A673 (cell line): ENCODE data around the gene SUSD6. TPM values are rescaled to one million over a fixed set of nuclear protein-coding genes. Genes with fewer than 3 reads are reported as not detected.

Experiments
- BruUV-seq: library from RNA; stranded (reverse); fragments of 400-500 nt; replicated peaks from 2 replicates; lab custom pipeline; 2021; lab: Mats Ljungman, UMichigan
- CTCF ChIA-PET: fragments of 300-600 bp; sonication (Branson Sonifier 250); formaldehyde crosslinking; loops from one replicate; lab custom pipeline; 2022; ENCODE audit warnings: antibody characterized with exemption; lab: Charles Lee
- POLR2A ChIA-PET: fragments of 300-600 bp; sonication (Branson Sonifier 250); formaldehyde crosslinking; loops from one replicate; lab custom pipeline; 2022; ENCODE audit warnings: antibody characterized with exemption; ENCODE audit not compliant: low non-redundant PET; lab: Charles Lee
- DNase-seq: peaks from one replicate; pipeline ENCODE4 v3.0.0-alpha.2; 2015; ENCODE audit warnings: low spot score
- H3K27ac ChIP-seq: fragments of 200-600 bp; sonication (generic); 2 replicates; pipeline ENCODE4 v1.5.1; 2016; ENCODE audit warnings: mixed run types, low read depth, mild to moderate bottlenecking, mixed read lengths, antibody characterized with exemption, low read length; ENCODE audit not compliant: poor library complexity, severe bottlenecking
- H3K27me3 ChIP-seq: fragments of 200-600 bp; sonication (generic); replicated peaks from 2 replicates; pipeline ENCODE4 v1.6.1; 2017; ENCODE audit warnings: mixed run types, low read depth, mild to moderate bottlenecking, mixed read lengths, antibody characterized with exemption, low read length; ENCODE audit not compliant: insufficient read depth, poor library complexity
- H3K36me3 ChIP-seq: fragments of 200-600 bp; sonication (generic); 2 replicates; pipeline ENCODE4 v1.6.1; 2016; ENCODE audit warnings: mixed run types, mild to moderate bottlenecking, mixed read lengths, antibody characterized with exemption, low read length; ENCODE audit not compliant: insufficient read depth, poor library complexity, severe bottlenecking
- H3K4me1 ChIP-seq: fragments of 200-600 bp; sonication (generic); 2 replicates; pipeline ENCODE4 v1.6.1; 2017; ENCODE audit warnings: mixed run types, mild to moderate bottlenecking, mixed read lengths, antibody characterized with exemption, low read length; ENCODE audit not compliant: insufficient read depth, poor library complexity, severe bottlenecking
- H3K4me3 ChIP-seq: fragments of 200-600 bp; sonication (generic); 2 replicates; pipeline ENCODE4 v1.5.1; 2016; ENCODE audit warnings: low read depth, mixed run types, mild to moderate bottlenecking, mixed read lengths, low read length; ENCODE audit not compliant: poor library complexity, severe bottlenecking
- H3K9me3 ChIP-seq: fragments of 200-600 bp; sonication (generic); 2 replicates; pipeline ENCODE4 v1.6.1; 2016; ENCODE audit warnings: mixed run types, low read depth, mild to moderate bottlenecking, mixed read lengths, antibody characterized with exemption, low read length; ENCODE audit not compliant: poor library complexity, severe bottlenecking
- CTCF ChIP-seq: fragments of 300-800, 200-600 bp; sonication (generic); conservative IDR thresholded peaks from 2 replicates; pipeline ENCODE4 v1.5.1; 2017; ENCODE audit warnings: low read depth, mild to moderate bottlenecking, antibody characterized with exemption, low read length, moderate library complexity, mixed read lengths
- EZH2 ChIP-seq: fragments of 200-600 bp; sonication (generic); IDR thresholded peaks from 2 replicates; pipeline ENCODE4 v1.6.1; 2017; ENCODE audit warnings: borderline replicate concordance, low read depth, mild to moderate bottlenecking, mixed read lengths, antibody characterized with exemption, low read length; ENCODE audit not compliant: poor library complexity, severe bottlenecking
- intact Hi-C: fragments of 100-400 bp; cut with micrococcal nuclease; formaldehyde crosslinking; loops from one replicate; pipeline ENCODE4 v1.10.0; 2022; ENCODE audit not compliant: unreplicated experiment
- total RNA-seq: library from RNA; stranded (reverse); gene quantifications from 2 replicates; pipeline ENCODE4 v1.2.3, GENCODE V29; 2021

Gene SUSD6
- total RNA-seq, 1 experiment from 2014 or later: 9.2 TPM

GRCh38 chr14:69633238-69633637 lies 21.8 kb downstream of the SUSD6 start:
- no peak overlapping the region for H3K27ac ChIP-seq
- no peak for TF ChIP-seq CTCF
- peaks cover 11% of the 10 kb centered on the region for H3K4me1 ChIP-seq
- H3K27me3 ChIP-seq: no peaks in the 10 kb centered on the region
- no peaks in the 10 kb centered on the region for H3K9me3 ChIP-seq
- intact Hi-C loops: loop anchor here (5.0 kb wide), 1 partner anchor 69 kb away; no protein-coding TSS in a partner anchor
- DNase-seq: no peak
- no peaks in the 10 kb centered on the region for H3K36me3 ChIP-seq
- ChIA-PET POLR2A (no interaction called here), CTCF (no interaction called here)
- no TSS peak for BruUV-seq
- H3K4me3 ChIP-seq: no peak overlapping the region

- H3K36me3 ChIP-seq: no peaks in the 10 kb centered on the region
- no peak for DNase-seq
- no peak overlapping the region for H3K4me3 ChIP-seq
- no peak for TF ChIP-seq EZH2
- no peak for TF ChIP-seq CTCF
- H3K27ac ChIP-seq: no peak overlapping the region
- CTCF ChIA-PET: no interaction called here
- peaks cover 11% of the 10 kb centered on the region for H3K4me1 ChIP-seq
- no peaks in the 10 kb centered on the region for H3K27me3 ChIP-seq
- peaks cover 9% of the 10 kb centered on the region for H3K9me3 ChIP-seq
- POLR2A ChIA-PET: no interaction called here
- intact Hi-C loops: no loop called here
- no TSS peak for BruUV-seq
Observed at GRCh38 chr14:69635981-69636639, 24.7 kb downstream of the SUSD6 start.

- H3K27ac ChIP-seq: no peak overlapping the region
- POLR2A ChIA-PET: no interaction called here
- CTCF ChIA-PET: no interaction called here
Observed at GRCh38 chr14:69636718-69637480, 25.5 kb downstream of the SUSD6 start.

More at GRCh38 chr14:69636718-69637480, 25.5 kb downstream of the SUSD6 start:
- Histone ChIP-seq H3K9me3 (peaks cover 17% of the 10 kb centered on the region), H3K27me3 (no peaks in the 10 kb centered on the region), H3K4me1 (peaks cover 11% of the 10 kb centered on the region), H3K36me3 (no peaks in the 10 kb centered on the region), H3K4me3 (no peak overlapping the region)
- TF ChIP-seq EZH2: no peak
- no peak for TF ChIP-seq CTCF
- no TSS peak for BruUV-seq
- intact Hi-C loops: no loop called here
- no peak for DNase-seq
